ENCODE results near the gene GRIK4. TPM values are rescaled to one million over a fixed set of nuclear protein-coding genes. Genes with fewer than 3 reads are reported as not detected.

The GRIK4 gene
- total and polyA plus RNA-seq, 2 donors (not counting 3 experiments of a cell fraction or from before 2014, with no cell fraction given) = 0.81 to 1.6 TPM

- H2AFZ ChIP-seq (ENCODE audit: low read depth, low read length) = no peak overlapping the region
- DNase-seq (ENCODE audit: low read depth, low spot score) = no peak
- H3K4me3 ChIP-seq (replicated peaks in 1 of 3; ENCODE audit: insufficient read depth in 1 of 3, low read depth in 1 of 3, low read length in 3 of 3) = no peak overlapping the region
- dilution Hi-C loops (cut with MboI; ENCODE audit: extremely low pct_ligation_motif_present, low sequenced_read_pairs) (no loop called here), intact Hi-C loops (cut with micrococcal nuclease) (loop anchor here (1.0 to 5.0 kb wide), 11 partner anchors 56 to 684 kb away; no protein-coding TSS in a partner anchor)
- no peaks in the 10 kb centered on the region for H3K36me3 ChIP-seq (ENCODE audit: control insufficient read depth in 2 of 2, extremely low read depth in 1 of 2, insufficient read depth in 2 of 2, low read length in 2 of 2)
- H3K27ac ChIP-seq (ENCODE audit: insufficient read depth, low read depth, low read length) = no peak overlapping the region
- no peak overlapping the region for H3K9ac ChIP-seq (replicated peaks; ENCODE audit: extremely low read depth, insufficient read depth, low read length)
- H3K4me2 ChIP-seq (ENCODE audit: insufficient read depth, low read length) = no peak overlapping the region
- CTCF ChIA-PET = interaction anchor here (0.8 to 8.1 kb wide), 20 partner anchors 8 to 684 kb away, joined by 3 to 289 read pairs (median 10); no protein-coding TSS in a partner anchor
- H3K27me3 ChIP-seq (ENCODE audit: control insufficient read depth in 2 of 2, insufficient read depth in 2 of 2, low read length in 2 of 2) = peaks cover 8 to 17% of the 10 kb centered on the region in 2 experiments
- H3K4me1 ChIP-seq (ENCODE audit: control insufficient read depth, extremely low read depth, insufficient read depth, low read length) = no peaks in the 10 kb centered on the region
- H3K9me3 ChIP-seq (replicated peaks; ENCODE audit: control insufficient read depth, insufficient read depth, low read length) = no peaks in the 10 kb centered on the region
- H3K79me2 ChIP-seq (ENCODE audit: control insufficient read depth, insufficient read depth, low read length) = no peaks in the 10 kb centered on the region
- no TSS peak for BruUV-seq (replicated peaks)
- H3K9me1 ChIP-seq (replicated peaks; ENCODE audit: control insufficient read depth, extremely low read depth, insufficient read depth, low read length) = no peaks in the 10 kb centered on the region
- TF ChIP-seq, protein P1, sequence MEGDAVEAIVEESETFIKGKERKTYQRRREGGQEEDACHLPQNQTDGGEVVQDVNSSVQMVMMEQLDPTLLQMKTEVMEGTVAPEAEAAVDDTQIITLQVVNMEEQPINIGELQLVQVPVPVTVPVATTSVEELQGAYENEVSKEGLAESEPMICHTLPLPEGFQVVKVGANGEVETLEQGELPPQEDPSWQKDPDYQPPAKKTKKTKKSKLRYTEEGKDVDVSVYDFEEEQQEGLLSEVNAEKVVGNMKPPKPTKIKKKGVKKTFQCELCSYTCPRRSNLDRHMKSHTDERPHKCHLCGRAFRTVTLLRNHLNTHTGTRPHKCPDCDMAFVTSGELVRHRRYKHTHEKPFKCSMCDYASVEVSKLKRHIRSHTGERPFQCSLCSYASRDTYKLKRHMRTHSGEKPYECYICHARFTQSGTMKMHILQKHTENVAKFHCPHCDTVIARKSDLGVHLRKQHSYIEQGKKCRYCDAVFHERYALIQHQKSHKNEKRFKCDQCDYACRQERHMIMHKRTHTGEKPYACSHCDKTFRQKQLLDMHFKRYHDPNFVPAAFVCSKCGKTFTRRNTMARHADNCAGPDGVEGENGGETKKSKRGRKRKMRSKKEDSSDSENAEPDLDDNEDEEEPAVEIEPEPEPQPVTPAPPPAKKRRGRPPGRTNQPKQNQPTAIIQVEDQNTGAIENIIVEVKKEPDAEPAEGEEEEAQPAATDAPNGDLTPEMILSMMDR (IDR thresholded peaks at IDR 0.05; ENCODE audit: extremely low read depth in 1 of 2, insufficient read depth in 1 of 2, low read depth in 1 of 2, low read length in 2 of 2) = no peak
- TF ChIP-seq EZH2 (IDR thresholded peaks at IDR 0.05; ENCODE audit: borderline replicate concordance, low read depth, low read length, severe bottlenecking) = no peak
- TF ChIP-seq POLR2AphosphoS5 (IDR thresholded peaks at IDR 0.05; ENCODE audit: insufficient read depth, low read depth, low read length) = no peak
- TF ChIP-seq FOS (IDR thresholded peaks at IDR 0.05; ENCODE audit: borderline replicate concordance, insufficient read depth, low read length) = no peak
- TF ChIP-seq, protein P2, sequence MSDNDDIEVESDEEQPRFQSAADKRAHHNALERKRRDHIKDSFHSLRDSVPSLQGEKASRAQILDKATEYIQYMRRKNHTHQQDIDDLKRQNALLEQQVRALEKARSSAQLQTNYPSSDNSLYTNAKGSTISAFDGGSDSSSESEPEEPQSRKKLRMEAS (IDR thresholded peaks at IDR 0.05; ENCODE audit: insufficient read depth, insufficient read length) = no peak
- no peak for TF ChIP-seq MYC (IDR thresholded peaks at IDR 0.05; ENCODE audit: low read depth, low read length)
- no peak for TF ChIP-seq POLR2A (IDR thresholded peaks at IDR 0.05; ENCODE audit: low read depth, low read length)
- no peak for TF ChIP-seq JUN (IDR thresholded peaks at IDR 0.05; ENCODE audit: borderline replicate concordance, insufficient read depth, insufficient read length, low read depth)
- no peak for TF ChIP-seq GATA2 (IDR thresholded peaks at IDR 0.05; ENCODE audit: insufficient read depth, insufficient read length, low read depth, low read length)
- POLR2A ChIA-PET = no interaction called here
- no peaks in the 10 kb centered on the region for H4K20me1 ChIP-seq (replicated peaks; ENCODE audit: control insufficient read depth, extremely low read depth, insufficient read depth, low read length)
- FAIRE-seq = no peak
These were observed 987 bp upstream of the GRIK4 start for GRCh38 chr11:120510406-120511115.
